ENCODE data around the gene IL4I1.

DNA sequence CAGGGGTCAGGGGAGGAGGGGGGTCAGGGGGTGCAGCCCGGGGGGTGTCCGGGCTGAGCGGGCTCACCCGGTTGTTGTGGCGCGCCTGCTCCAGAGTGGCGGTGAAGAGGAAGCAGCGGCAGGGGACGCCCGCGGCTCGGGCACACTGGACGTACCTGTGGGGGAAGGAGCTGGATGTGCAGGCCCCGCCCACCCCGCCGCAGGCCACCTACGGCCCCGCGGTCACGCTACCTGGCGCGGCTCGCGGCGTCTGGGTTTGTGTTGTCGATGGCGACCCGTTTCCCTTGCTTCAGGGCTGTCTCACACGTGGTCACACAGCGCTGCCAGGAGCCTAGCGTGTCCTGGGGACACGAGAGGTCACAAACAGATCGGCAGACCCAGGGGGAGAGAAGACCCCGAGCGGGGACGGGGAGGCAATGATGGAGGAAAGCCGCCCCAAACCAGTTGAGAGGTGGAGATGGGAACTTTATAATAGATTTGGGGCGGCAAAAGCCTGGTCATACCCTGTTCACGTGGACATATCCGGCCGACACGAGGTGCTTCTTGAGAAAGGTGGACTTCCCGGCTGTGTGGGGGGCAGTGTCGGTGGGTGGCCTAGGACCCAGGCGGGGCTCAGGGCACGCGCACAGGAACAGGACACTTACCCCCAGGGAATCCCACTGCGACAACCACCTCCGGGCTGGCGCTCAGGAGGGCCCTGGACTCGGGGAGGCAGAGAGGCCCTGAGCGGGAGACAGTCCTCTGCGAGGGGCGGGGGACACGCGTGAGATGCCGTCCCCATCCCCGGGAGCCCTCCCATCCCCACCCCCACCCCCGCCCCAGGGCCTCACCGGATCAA is 34.9 kb downstream of the IL4I1 start:
- TF ChIP-seq, protein P1, sequence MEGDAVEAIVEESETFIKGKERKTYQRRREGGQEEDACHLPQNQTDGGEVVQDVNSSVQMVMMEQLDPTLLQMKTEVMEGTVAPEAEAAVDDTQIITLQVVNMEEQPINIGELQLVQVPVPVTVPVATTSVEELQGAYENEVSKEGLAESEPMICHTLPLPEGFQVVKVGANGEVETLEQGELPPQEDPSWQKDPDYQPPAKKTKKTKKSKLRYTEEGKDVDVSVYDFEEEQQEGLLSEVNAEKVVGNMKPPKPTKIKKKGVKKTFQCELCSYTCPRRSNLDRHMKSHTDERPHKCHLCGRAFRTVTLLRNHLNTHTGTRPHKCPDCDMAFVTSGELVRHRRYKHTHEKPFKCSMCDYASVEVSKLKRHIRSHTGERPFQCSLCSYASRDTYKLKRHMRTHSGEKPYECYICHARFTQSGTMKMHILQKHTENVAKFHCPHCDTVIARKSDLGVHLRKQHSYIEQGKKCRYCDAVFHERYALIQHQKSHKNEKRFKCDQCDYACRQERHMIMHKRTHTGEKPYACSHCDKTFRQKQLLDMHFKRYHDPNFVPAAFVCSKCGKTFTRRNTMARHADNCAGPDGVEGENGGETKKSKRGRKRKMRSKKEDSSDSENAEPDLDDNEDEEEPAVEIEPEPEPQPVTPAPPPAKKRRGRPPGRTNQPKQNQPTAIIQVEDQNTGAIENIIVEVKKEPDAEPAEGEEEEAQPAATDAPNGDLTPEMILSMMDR (IDR thresholded peaks at IDR 0.05; ENCODE audit: low read depth, low read length, missing input control), result no peak
- TF ChIP-seq YY1 (IDR thresholded peaks at IDR 0.05) (no peak), SP1 (IDR thresholded peaks at IDR 0.05) (no peak)

Data from liver (tissue), 3 donors.